Activated CD8-positive, alpha-beta memory T cell treated with anti-CD3 and anti-CD28 coated beads, Interleukin-2, amount 50 U/mL, for 24 hours (primary cell): Measurements from ENCODE around the gene CDK5RAP3.
"Not testable (repeated sequence)": the region's sequence is repeated elsewhere in the genome, so short reads cannot be mapped to it uniquely, and the experiment has no call there.

ENCODE experiments used
- DNase-seq: peaks from one replicate; pipeline ENCODE4 v3.0.0-alpha.2; 2020; ENCODE audit errors: extremely low read depth

CDK5RAP3 gene

DNA sequence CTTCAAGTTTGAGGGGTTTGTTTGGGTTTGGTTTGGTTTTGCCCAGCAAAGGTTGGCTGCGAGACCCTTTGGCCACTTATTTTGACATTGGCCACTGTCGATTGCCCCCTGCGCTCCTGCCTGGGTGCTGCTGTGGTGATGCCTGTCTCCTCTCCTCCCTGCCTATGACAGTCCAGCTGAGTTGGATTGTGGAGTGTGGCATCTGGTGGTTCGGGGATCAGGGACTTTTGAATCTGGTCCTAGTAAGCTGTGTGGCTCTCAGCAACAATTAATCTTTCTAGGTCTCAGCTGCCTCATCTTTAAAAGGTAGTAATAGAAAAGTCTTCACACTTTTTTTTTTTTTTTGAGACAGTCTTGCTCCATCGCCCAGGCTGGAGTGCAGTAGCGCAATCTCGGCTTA is 27.1 kb downstream of the CDK5RAP3 start:
- DNase-seq = no peak

DNA sequence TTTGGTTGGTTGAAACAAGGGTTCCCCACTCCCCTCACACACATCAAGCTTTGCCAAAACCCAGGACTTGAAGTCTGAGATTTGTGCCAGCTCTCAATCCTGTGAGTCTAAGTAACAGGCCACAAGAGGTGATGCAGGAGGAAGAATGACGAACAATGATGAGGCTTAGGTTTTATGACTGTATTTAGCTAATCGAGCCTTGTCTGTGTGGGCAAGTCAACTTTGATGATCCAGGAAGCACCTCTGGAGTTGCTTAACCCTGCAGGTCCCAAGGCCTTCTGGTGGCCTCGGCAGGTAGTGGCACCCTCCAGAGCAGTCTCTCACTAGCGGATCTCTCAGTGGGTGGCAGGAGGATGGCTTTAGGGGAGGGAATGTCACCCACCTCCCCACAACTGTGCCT is 28.7 kb downstream of the CDK5RAP3 start:
- DNase-seq = no peak

DNA sequence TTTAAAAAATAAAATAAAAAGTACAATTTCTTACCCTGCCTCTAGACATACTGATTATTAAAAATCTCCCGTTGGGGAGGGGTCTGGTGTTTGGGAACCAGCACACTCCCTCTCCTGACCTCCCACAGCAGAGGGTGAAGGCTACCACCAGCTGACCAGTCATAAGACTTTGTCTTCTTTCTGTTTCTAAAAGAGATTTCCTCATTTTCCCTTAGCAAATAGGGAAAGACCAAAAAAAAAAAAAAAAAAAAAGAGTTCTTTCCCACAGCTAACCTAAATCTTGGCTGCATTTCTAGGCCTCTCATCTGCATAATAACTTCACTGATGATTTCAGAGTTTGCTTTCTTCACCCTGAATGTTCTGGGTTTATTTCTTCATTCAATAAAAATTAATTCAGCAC is 30.3 kb downstream of the CDK5RAP3 start:
- DNase-seq = no peak

DNA sequence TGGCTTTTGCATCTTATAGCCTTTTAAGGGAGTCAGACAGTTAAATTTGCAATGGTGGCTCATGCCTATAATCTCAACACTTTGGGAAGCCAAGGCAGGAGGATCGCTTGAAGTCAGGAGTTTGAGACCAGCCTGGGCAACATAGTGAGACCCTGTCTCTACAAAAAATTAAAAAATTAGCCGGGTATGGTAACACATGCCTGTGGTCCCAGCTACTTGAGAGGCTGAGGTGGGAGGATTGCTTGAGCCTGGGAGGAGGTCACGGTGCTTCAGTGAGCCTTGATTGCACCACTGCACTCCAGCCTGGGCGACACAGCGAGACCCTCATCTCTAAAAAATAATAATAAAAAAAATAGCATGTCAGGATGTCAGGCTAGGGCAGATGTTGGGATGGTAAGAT is 30.7 kb downstream of the CDK5RAP3 start:
- not testable (repeated sequence) for DNase-seq

DNA sequence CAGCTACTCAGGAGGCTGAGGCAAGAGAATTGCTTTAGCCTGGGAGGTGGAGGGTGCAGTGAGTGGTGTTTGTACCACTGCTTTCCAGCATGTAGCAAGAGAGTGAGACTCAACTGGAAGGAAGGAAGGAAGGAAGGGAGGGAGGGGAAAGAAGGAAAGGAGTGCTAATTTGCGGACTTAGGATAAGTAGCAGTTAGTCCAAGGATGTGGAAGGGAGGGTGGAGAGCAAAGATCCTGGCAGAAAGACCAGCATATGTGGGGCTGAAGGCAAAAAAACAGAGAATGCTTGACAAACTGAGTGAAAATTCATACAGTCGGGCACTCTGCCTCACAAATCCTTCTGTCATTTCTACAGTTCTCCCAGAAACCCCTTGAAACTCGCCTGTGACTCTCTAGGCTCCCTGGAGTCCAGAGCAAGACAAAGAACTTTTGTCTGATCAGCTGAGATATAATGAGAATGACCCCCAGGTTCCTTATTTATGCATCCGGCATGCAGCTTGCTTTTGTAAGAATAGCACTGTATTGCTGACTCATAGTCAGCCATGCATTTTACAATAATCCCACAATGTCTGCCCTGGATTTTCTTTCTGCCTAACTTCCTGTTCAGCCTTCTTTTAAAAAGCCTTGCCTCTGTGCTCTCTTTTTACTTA is 31.5 kb downstream of the CDK5RAP3 start:
- DNase-seq = no peak

DNA sequence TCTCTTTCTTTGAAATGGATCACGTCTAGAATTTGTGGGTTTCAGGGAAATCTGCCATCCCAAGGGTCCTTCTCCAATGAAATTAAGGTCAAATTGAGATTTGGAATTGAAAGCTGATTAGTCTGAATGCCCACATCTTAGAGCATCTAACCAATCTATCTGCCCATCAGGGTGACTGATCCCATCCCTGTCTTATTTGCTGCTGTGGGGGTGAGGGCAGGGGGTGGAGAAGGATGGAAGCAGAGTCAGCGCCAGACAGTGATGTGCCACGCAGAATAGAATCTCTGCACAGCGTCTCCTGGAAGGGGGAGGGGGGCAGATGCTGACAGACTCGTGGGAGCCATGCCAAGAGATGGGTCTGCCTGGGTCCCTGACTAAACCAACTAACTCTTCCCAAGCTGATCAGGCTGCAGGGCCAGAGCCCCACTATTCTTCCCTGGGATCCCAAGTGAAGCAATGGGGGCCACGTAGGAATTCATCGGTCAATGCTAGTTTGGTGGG is 32.1 kb downstream of the CDK5RAP3 start:
- DNase-seq = no peak

DNA sequence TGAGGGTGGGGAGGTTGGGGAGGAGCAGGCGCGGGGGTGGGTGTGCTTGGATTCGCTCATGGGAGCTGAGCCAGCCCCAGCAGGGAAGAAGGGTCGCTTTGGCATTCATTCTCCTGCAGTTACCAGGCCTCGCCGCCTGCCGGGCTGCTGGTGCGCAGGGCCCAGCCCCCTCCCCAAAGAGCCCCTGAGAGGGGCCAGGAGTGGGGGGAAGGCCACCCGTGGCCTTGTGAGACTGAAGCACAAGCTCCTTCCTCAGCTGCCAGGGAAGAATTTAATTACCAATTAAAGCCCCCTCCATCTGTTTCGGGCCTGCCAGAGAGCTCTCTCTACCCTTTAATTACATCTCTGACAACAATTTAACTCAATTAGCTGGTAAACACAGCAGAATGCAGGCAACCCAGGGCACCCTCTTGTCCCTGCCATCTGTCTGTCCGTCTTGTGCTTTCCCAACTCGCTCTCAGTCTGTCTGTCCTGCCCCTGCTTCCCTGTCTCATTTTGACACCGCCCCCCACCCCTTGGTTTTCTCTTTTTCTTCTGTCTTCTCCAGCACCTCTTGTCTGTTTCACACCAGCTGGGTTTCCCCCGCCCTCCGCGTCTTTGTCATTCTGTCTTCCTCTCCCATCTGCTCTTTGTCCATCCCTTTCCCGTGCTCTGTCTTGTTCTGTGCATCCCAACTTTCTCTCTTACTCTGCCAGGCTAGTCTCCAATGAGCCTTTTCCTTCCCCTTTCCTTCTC is 32.7 kb downstream of the CDK5RAP3 start:
- DNase-seq = no peak

DNA sequence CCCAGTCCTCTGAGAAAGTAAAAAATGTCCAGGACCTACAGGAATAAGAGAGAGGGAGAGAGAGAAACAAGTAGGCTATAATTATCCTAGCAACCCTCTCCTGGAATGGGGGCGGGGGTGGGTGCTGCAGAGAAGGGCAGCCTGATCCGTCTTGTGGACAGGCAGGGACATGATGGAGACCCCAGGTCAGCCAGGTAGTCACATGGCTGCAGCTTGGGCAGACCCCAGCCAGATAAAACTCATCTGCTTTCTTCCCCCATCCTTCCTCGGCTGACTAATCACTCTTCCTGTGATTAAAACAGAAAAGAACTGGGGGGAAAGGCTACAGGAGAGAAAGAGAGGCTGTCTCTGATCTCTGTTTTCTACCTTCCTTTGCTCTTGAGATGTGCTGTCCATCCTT is 34.1 kb downstream of the CDK5RAP3 start:
- DNase-seq = no peak

DNA sequence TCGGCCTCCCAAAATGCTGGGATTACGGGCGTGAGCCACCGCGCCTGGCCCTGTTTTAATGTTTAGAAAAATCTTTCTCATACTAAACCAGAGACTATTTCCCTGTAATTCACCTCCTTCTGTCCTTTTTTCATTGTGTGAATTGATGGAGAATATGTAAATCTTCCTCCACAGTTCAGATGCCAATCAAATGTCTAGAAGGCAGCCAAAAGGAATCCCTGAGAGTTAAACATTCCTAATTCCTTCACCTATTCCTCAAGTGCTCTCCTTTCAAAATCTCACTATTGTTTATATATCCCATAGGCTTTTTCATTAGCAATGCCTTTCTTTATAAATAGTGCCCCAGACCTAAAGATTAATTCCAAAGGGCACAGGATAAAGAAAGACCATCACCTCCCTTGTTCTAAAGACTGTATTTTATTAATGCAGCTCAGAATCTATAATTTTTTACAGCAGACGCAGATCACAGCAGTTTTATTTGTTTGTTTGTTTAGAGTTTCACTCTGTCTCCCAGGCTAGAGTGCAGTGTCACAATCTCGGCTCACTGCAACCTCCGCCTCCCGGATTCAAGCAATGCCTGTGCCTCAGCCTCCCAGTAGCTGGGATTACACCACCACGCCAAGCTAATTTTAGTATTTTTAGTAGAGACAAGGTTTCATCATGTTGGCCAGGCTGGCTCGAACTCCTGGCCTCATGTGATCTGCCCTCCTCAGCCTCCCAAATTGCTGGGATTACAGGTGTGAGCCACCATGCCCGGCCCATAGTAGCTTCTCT is 36.2 kb downstream of the CDK5RAP3 start:
- DNase-seq = no peak

DNA sequence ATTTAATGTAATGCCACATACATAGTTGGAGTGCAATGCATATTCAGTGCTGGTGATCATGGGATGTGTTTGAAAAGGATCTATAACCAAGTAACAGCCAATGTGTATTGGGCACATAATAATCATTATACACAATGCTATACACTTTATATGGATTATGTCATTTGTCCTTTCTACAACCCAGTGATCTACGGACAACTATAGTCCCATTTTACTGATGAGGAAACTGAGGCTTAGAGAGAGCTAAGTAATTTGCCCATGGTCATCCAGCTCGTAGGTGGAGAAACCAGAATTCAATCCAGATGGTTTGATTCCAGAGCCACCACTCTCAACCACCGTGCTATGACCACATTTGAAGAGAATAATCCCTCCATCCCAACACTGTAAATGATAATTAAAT is 39.3 kb downstream of the CDK5RAP3 start:
- no peak for DNase-seq

DNA sequence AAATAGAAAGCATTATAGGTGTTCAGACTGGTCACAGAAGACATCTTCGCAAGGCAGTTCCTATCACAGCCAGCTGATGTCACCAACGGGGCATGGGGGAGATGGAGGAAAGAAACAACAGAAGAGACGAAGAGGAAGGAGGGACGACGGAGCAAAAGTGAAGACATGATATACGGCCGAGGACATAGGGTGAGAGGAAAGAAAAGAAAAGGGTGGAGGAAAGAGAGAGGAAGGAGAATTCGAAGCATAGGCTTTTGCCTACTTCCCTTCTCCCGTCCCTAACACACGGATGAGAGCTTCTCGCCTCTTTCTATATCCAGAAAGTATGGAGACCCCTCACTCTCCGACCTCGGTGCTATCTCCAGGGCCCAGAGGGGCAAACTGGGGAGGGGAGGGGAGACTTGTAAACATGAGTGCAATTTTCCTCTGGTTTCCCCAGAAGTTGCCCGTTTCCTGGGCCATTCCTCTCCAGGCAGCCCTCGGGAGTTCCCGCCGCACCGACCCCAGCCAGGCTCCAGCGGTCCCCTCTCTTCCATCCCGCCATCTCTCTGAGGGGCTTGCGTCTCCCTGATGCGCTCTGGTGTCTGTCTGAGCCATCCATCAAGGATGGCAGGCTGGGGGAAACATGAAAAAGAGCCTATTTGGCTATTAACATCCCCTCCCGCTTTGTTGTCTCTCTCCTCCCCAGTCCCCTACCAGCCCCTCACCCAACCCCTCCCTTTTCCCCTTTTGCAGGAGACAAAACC is 40.7 kb downstream of the CDK5RAP3 start:
- no peak for DNase-seq

DNA sequence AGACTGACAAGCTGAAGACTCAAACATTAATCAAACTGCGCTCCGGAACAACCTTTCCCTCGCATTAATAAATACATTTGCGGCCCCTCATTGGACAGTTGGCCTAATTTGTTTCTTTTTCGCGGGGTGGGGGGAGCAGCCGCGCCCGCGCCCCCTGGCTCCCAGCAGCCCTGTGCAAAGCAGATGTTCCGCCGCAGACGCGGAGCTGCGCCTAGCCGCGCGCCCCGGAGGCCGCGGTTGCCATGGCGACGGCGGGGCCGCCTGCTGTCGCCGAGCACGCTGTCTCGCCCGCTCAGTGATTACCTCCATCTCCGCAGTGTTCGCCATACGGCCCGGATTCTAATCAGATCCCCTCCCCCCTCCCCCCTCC is 41.2 kb downstream of the CDK5RAP3 start:
- no peak for DNase-seq

DNA sequence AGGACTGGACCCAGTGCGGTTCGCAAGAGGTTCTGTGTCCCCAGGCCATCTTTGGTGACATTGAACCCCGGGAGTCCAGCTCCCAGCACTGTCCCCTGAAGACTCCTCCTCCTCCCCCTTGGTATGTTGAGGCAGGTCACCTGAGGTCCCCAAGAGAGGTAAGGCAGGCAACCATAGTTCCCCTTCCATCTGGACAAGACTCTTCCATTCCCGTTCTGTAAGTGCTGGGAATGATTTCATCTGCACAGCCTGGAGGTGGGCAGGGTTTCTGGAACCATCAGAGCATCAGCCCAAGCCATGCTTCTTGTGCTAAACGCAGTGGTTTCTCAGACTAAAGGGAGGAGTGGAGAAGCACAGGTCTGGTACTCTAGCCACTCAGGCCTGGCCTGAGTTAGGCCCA is 41.7 kb downstream of the CDK5RAP3 start:
- DNase-seq = no peak

DNA sequence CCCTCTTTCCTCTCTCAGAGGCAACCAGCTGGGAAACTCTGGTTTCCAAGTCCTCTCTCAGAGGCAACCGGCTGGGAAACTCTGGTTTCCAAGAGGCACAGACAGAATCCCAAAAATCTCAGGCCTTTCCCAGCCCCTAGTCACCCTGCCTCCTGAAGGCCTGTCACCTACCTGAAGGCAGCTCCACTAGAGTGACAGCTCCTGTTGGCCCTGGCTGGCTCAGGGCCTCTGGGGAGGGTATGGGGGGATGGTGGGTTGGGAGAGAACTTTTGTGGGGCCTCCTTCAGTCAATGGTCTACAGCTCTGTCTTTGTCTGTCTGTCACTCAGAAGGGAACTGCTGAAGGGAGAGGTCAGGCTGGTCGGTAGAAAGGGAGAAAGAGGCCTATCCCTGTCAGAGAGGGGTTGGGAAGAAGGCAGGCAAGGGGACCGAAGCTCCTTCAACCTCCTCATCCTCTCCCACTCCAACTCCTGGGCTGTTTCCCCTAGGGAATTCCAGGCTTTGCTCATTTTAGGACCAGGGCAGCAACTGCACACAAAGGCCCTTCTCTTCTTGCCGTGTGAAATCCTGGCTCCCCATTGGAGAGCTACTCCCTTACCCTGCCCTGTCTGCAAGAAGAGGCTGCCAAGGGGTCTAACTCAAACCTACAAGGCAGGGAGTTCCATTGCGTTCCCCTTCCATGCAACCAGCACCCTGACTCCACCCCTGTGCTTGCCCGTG is 43.1 kb downstream of the CDK5RAP3 start:
- no peak for DNase-seq

DNA sequence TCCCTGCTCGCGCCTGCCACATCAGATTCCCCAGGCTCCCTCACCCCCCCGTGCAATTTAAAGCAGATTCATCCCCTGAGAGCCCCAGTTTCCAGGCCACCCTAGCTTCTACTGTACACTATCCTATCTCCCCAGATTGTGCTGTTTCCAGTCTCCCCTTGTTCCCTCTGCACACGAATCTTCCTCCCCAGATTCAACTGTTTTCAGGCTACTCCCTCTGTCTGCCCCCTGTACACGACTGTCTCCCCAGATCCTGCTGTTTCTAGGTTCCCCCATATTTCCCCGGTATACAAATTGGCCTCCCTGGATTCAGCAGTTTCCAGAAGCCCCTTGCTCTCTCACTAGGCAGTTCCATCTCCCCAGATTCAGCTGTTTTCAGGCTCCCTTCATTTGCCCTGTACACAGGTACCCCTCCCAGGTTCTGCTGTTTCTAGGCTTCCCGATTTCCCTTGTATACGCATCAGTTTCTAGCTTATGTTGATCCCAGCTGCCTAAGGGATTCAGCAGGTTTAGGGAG is 43.7 kb downstream of the CDK5RAP3 start:
- no peak for DNase-seq

DNA sequence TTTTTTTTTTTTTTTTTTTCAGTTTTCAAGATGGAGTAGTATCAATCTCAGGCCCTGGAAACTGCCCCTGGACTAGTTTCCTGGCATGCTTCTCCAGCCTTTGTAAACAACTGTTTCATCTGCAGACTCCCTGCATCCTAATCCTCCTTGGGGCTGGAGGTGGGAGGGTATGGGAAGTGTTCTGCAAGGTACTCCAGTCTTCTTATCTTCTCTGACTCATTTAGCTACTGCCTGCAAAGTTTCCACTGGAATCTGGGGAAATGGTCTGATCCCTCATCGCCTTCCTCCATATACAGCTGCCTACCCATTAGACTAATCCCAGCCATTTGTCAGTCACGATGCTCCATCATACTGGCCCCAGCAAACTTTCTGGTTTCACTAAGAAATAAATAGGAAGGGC is 45.2 kb downstream of the CDK5RAP3 start:
- DNase-seq = no peak

DNA sequence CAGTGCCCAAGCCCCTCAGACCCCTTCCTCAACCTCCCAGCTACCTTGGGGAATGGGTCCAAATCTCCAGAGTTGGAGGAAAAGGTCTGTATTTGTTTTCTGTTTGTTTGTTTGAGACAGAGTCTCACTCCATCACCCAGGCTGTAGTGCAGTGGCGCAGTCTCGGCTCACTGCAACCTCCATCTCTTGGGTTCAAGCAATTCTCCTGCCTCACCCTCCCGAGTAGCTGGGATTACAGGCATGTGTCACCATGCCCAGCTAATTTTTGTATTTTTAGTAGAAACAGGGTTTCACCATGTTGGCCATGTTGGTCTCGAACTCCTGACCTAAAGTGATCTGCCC is 46.9 kb downstream of the CDK5RAP3 start:
- not testable (repeated sequence) for DNase-seq

DNA sequence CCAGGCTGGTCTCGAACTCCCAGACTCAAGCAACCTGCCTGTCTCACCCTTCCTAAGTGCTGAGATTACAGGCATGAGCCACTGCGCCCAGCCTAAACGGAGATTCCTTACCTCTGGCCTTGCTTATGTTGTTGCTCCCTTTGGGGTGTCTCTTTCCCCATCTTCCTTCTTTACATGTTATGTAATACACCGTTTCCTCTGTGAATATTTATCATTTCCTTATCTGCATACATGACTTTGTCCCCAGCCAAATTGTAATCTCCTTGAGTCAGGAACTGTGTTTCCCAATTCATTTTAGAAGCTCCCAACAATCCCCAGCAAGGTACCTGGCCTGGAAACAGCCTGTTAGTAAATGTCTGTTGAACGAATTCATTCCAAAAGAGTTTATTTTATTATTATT is 51.0 kb downstream of the CDK5RAP3 start:
- no peak for DNase-seq

DNA sequence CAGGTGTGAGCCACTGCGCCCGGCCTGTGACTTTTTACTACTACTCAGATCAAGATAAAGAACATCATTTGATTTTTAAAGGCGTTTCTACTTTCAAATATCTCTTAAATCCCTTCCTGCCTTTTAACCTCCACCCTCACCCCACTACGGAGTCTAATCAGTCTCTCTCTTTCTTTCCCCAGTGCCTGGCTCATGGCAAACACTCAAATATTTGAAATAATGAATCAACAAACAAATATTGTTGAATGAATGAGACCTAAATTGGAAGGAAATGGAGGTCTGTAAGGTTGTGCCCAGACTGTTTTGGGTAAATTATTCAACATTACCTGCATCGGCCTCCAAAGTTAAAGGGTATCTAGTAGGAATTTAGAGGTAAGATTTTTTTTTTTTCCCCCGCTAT is 52.0 kb downstream of the CDK5RAP3 start:
- no peak for DNase-seq

DNA sequence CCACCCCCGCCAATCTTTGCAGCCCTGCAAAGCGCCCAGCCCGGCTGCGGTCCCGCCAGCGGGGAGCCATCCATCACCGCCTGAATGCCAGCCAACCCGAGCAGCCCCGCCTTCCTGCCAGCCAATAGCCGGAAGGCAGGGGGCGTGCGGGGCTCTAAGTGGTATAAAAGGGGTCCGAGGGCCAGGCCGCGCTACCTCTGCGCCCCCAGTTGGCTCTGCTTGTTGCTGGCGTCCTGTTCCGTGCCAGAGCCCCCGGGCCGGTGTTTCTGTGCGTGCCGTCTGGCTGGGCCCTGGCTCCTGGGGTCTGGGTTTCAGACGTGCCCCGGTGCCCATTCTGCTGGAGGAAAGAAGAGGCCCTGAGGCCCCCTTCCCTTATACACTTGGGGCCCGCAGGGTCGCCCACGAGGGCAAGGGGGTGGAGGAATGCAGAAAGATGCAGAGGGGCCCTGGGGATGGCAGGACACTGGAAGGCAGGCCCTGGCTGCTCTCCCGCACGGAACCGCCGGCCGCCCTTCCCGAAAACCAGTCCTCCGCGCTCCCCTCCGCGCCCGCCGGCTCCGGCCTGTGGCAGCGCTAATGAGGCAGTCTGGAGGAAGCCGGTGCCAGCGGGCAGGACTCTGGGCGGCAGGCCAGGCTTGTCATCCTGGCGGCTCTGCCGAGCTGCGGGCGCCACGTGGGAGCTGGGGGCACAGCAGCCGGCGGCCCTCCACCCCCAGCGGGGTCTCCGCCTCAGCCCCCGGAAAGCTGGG is 52.7 kb downstream of the CDK5RAP3 start:
- no peak for DNase-seq
